Measurements from ENCODE around the gene NRXN3. TPM values are rescaled to one million over a fixed set of nuclear protein-coding genes. Genes with fewer than 3 reads are reported as not detected.

Gene NRXN3
- total and polyA plus RNA-seq, 2 donors (not counting 1 experiment from before 2014, with no cell fraction given): not detected

DNA sequence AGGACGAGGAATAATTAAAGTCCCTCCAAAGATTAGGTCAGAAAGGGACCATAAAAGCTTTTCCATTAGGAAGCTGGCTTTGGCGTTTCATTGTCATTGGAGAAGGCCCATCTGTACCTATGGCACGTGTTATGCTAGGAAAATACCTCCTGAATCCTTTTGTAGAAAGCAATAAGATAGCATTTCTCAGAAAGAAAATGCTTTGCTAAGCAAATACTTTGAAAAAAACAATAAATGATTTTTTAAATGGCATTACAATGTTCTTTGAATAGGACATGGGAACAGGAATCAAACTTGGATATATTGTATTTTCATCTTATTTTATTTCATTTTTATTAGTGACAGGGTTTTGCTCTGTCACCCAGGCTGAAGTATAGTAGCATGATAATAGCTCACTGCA, 967.7 kb downstream of the NRXN3 start:
- Mint-ChIP-seq H3K27ac (no peak overlapping the region), H3K4me1 (no peaks in the 10 kb centered on the region), H3K27me3 (no peaks in the 10 kb centered on the region), H3K9me3 (ENCODE audit: insufficient read depth) (peaks cover 5% of the 10 kb centered on the region), H3K4me3 (no peak overlapping the region)
- no peaks in the 10 kb centered on the region for H3K79me2 ChIP-seq (ENCODE audit: control insufficient read depth, insufficient read depth, low read length)
- ATAC-seq (ENCODE audit: low read depth) (no peak), DNase-seq (no peak)
- no peaks in the 10 kb centered on the region for H3K4me1 ChIP-seq (ENCODE audit: control insufficient read depth in 2 of 2, insufficient read depth in 2 of 2, low read length in 2 of 2)
- H3K9me3 ChIP-seq (ENCODE audit: control extremely low read depth in 1 of 3, control insufficient read depth in 2 of 3, insufficient read depth in 1 of 3, low read length in 2 of 3): peaks cover 0 to 1% (median 1%) of the 10 kb centered on the region in 3 donors
- ChIA-PET CTCF (no interaction called here), POLR2A (no interaction called here)
- H4K20me1 ChIP-seq (ENCODE audit: control insufficient read depth, insufficient read depth, low read length, poor library complexity, severe bottlenecking): no peaks in the 10 kb centered on the region
- H3K36me3 ChIP-seq (replicated peaks in 1 of 2; ENCODE audit: control extremely low read depth in 1 of 2, control insufficient read depth in 1 of 2, extremely low read depth in 1 of 2, insufficient read depth in 2 of 2, low read length in 1 of 2): no peaks in the 10 kb centered on the region
- no peak for TF ChIP-seq EZH2 (IDR thresholded peaks at IDR 0.05; ENCODE audit: borderline replicate concordance, insufficient read depth, low read depth, low read length, poor library complexity, severe bottlenecking)
- TF ChIP-seq, protein P1, sequence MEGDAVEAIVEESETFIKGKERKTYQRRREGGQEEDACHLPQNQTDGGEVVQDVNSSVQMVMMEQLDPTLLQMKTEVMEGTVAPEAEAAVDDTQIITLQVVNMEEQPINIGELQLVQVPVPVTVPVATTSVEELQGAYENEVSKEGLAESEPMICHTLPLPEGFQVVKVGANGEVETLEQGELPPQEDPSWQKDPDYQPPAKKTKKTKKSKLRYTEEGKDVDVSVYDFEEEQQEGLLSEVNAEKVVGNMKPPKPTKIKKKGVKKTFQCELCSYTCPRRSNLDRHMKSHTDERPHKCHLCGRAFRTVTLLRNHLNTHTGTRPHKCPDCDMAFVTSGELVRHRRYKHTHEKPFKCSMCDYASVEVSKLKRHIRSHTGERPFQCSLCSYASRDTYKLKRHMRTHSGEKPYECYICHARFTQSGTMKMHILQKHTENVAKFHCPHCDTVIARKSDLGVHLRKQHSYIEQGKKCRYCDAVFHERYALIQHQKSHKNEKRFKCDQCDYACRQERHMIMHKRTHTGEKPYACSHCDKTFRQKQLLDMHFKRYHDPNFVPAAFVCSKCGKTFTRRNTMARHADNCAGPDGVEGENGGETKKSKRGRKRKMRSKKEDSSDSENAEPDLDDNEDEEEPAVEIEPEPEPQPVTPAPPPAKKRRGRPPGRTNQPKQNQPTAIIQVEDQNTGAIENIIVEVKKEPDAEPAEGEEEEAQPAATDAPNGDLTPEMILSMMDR (IDR thresholded peaks at IDR 0.05): no peak
- H3K4me2 ChIP-seq (replicated peaks; ENCODE audit: low read depth, low read length, poor library complexity, severe bottlenecking): no peak overlapping the region
- H2AFZ ChIP-seq (ENCODE audit: insufficient read depth, low read depth, low read length, poor library complexity, severe bottlenecking): no peak overlapping the region
- no peak overlapping the region for H3K4me3 ChIP-seq (ENCODE audit: control extremely low read depth in 1 of 5, extremely low read depth in 1 of 5, insufficient read depth in 1 of 5, low read depth in 2 of 5, low read length in 4 of 5)
- WGBS (ENCODE audit: insufficient coverage): no CpG with 5 or more reads among the region's 3 CpGs
- no peak overlapping the region for H3K9ac ChIP-seq (ENCODE audit: low read length)
- H3K27ac ChIP-seq (ENCODE audit: low read length in 2 of 2): no peak overlapping the region
- H3K27me3 ChIP-seq (replicated peaks in 1 of 4; ENCODE audit: control extremely low read depth in 1 of 4, control insufficient read depth in 3 of 4, insufficient read depth in 4 of 4, low read length in 3 of 4): no peaks in the 10 kb centered on the region
- intact Hi-C loops (cut with micrococcal nuclease): no loop called here

- no peak for TF ChIP-seq EZH2 (IDR thresholded peaks at IDR 0.05; ENCODE audit: borderline replicate concordance, insufficient read depth, low read depth, low read length, poor library complexity, severe bottlenecking)
- TF ChIP-seq, protein P1 (IDR thresholded peaks at IDR 0.05): no peak
- Histone ChIP-seq H3K4me2 (replicated peaks; ENCODE audit: low read depth, low read length, poor library complexity, severe bottlenecking) (no peak overlapping the region), H4K20me1 (ENCODE audit: control insufficient read depth, insufficient read depth, low read length, poor library complexity, severe bottlenecking) (no peaks in the 10 kb centered on the region), H3K9ac (ENCODE audit: low read length) (no peak overlapping the region), H3K9me3 (ENCODE audit: control extremely low read depth in 1 of 3, control insufficient read depth in 2 of 3, insufficient read depth in 1 of 3, low read length in 2 of 3) (no peaks in the 10 kb centered on the region), H3K4me3 (ENCODE audit: control extremely low read depth in 1 of 5, extremely low read depth in 1 of 5, insufficient read depth in 1 of 5, low read depth in 2 of 5, low read length in 4 of 5) (no peak overlapping the region), H2AFZ (ENCODE audit: insufficient read depth, low read depth, low read length, poor library complexity, severe bottlenecking) (no peak overlapping the region), H3K36me3 (replicated peaks in 1 of 2; ENCODE audit: control extremely low read depth in 1 of 2, control insufficient read depth in 1 of 2, extremely low read depth in 1 of 2, insufficient read depth in 2 of 2, low read length in 1 of 2) (no peaks in the 10 kb centered on the region), H3K79me2 (ENCODE audit: control insufficient read depth, insufficient read depth, low read length) (no peaks in the 10 kb centered on the region), H3K27ac (ENCODE audit: low read length in 2 of 2) (no peak overlapping the region), H3K27me3 (replicated peaks in 1 of 4; ENCODE audit: control extremely low read depth in 1 of 4, control insufficient read depth in 3 of 4, insufficient read depth in 4 of 4, low read length in 3 of 4) (no peaks in the 10 kb centered on the region), H3K4me1 (ENCODE audit: control insufficient read depth in 2 of 2, insufficient read depth in 2 of 2, low read length in 2 of 2) (no peaks in the 10 kb centered on the region)
- ATAC-seq (ENCODE audit: low read depth) (no peak), DNase-seq (no peak)
- no peak overlapping the region for H3K4me3 Mint-ChIP-seq
- intact Hi-C loops (cut with micrococcal nuclease): no loop called here
- 75% methylated on average over 2 of the region's 3 CpGs for WGBS (ENCODE audit: insufficient coverage)
- H3K27me3 Mint-ChIP-seq: no peaks in the 10 kb centered on the region
- H3K9me3 Mint-ChIP-seq (ENCODE audit: insufficient read depth): peaks cover 2% of the 10 kb centered on the region
- ChIA-PET POLR2A (no interaction called here), CTCF (no interaction called here)
- no peaks in the 10 kb centered on the region for H3K4me1 Mint-ChIP-seq
- H3K27ac Mint-ChIP-seq: no peak overlapping the region
Measured at GRCh38 chr14:79144896-79145295, 974.7 kb downstream of the NRXN3 start.
